Fibroblast of pulmonary artery (primary cell): ENCODE measurements around the gene FOSL1.

ENCODE experiments used
- DNase-seq: peaks from one replicate; pipeline ENCODE4 v3.0.0-alpha.2; 2010; ENCODE audit warnings: low read depth
- H3K4me3 ChIP-seq: replicated peaks from 2 replicates; pipeline ENCODE4 v1.5.1; 2011; ENCODE audit warnings: low read depth, mild to moderate bottlenecking, control low read depth, low read length, moderate library complexity
- TF ChIP-seq, protein P1 (sequence below): IDR thresholded peaks from 2 replicates; pipeline ENCODE4 v1.5.1; 2011; ENCODE audit warnings: mild to moderate bottlenecking, control low read depth, low read length, inconsistent platforms; ENCODE audit errors: missing control alignments

The FOSL1 gene

GRCh38 chr11:65900125-65900898 lies at the start of gene FOSL1:
Gene FOSL1, minus strand, starts transcription at chr11:65900388. Its CDS starts 49 bp downstream, at chr11:65900339.
- DNase-seq: peak; percentile 95
- TF ChIP-seq, protein P1, sequence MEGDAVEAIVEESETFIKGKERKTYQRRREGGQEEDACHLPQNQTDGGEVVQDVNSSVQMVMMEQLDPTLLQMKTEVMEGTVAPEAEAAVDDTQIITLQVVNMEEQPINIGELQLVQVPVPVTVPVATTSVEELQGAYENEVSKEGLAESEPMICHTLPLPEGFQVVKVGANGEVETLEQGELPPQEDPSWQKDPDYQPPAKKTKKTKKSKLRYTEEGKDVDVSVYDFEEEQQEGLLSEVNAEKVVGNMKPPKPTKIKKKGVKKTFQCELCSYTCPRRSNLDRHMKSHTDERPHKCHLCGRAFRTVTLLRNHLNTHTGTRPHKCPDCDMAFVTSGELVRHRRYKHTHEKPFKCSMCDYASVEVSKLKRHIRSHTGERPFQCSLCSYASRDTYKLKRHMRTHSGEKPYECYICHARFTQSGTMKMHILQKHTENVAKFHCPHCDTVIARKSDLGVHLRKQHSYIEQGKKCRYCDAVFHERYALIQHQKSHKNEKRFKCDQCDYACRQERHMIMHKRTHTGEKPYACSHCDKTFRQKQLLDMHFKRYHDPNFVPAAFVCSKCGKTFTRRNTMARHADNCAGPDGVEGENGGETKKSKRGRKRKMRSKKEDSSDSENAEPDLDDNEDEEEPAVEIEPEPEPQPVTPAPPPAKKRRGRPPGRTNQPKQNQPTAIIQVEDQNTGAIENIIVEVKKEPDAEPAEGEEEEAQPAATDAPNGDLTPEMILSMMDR: no peak
- H3K4me3 ChIP-seq: peak within 1 kb of the TSS; percentile 84

GRCh38 chr11:65947603-65948125 lies 47.5 kb upstream of the FOSL1 start:
- DNase-seq: no peak
- TF ChIP-seq, protein P1: no peak
- no peak overlapping the region for H3K4me3 ChIP-seq

DNA sequence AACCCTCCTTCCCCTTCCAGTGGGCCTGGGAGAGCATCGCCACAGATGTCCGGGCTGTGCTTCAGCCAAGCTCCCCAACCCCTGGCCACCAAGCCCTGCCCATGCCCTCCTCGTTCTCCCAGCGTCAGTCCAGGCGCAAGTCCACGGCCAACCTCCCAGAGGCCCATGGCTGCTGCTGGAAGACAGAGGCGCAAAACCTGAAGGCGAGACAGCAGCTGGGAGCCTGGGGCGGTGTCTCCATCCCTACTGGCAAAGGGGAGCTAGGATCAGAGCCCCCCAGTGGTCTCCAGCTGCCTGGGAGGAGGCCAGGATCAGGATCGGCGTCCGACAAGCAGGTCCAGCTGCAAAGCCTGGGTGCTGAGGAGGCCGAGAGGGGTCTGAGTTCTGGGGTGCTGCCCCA lies 46.9 kb upstream of the FOSL1 start:
- DNase-seq: no peak
- no peak overlapping the region for H3K4me3 ChIP-seq
- TF ChIP-seq, protein P1: no peak

- DNase-seq: no peak
- no peak overlapping the region for H3K4me3 ChIP-seq
- TF ChIP-seq, protein P1: no peak
These were observed 46.5 kb upstream of the FOSL1 start for GRCh38 chr11:65946655-65947054.

DNA sequence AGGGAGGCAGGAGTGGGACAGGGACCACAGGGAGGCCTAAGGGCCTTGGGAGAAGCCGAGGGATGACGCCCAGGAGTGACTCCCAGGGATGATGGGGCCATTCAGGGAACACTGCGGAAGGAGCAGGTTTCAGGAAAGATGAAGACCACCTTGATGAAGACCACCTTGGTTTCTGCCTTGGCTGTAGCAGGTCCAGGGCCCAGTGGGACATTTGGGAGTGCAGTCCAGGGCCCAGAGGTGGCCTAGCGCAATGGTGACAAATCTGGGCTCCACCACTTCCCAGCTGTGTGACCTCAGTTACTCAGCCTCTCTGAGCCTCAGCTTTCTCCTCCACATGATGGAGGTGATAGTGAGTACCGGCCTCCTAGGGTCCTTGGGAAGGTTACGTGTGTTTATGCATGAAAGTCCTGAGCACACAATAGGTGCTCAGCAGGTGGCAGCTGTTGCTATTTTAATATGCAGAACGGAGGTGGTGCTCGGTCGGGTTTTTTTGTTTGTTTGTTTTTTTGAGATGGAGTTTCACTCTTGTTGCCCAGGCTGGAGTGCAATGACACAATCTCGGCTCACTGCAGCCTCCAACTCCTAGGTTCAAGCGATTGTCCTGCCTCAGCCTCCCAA lies 45.9 kb upstream of the FOSL1 start:
- DNase-seq: no peak
- TF ChIP-seq, protein P1: no peak
- no peak overlapping the region for H3K4me3 ChIP-seq

DNA sequence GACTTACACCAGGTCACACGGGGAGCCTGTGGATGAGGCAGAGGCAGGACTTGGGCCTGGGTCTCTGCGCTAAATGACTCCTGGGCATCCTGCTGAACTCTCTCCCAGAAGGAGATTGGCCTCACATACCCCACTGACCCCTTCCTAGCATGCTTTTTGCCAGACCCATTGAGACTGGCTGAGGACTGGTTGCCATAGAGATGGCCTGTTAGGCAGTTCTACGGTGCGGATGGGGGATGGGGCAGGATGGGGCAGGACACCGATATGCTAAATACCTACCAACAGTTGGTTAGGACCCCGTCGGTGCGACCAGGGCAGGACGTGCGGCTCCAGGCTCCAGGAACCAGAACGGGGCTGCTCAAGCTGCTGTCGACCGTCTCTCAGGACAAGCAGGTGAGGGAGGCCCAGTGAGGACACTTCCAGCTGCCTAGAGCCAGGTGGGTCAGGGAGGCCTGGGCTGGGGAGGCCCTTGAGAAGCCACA lies 45.3 kb upstream of the FOSL1 start, which contains the start of gene TSGA10IP:
TSS of gene TSGA10IP (plus strand) at position 51 of the 482 bp plus-strand sequence. CDS start at position 247, 196 bp downstream.
- H3K4me3 ChIP-seq: no peak within 1 kb of the TSS
- TF ChIP-seq, protein P1: no peak
- no peak for DNase-seq
